K562 (cell line): ENCODE measurements around the gene MTMR6. TPM values are rescaled to one million over a fixed set of nuclear protein-coding genes. Genes with fewer than 3 reads are reported as not detected.

ENCODE experiments used
- ATAC-seq: fragments of 200-7000 bp; cut with Tn5 transposase; 3 replicates; pipeline ENCODE4 v1.9.1; 2020; ENCODE audit warnings: moderate library complexity
- BruUV-seq: library from RNA; stranded (reverse); fragments of 400-500 nt; replicated peaks from 2 replicates; lab custom pipeline; 2021; lab: Mats Ljungman, UMichigan
- CTCF ChIA-PET: fragments of 300-600 bp; formaldehyde crosslinking; extraction: SDS; loops from one replicate; lab custom pipeline; 2021; ENCODE audit warnings: low intra/inter-chr PET ratio; lab: Yijun Ruan, JAX
- POLR2A ChIA-PET: fragments of 300-600, 350-650 bp; sonication (Branson Sonifier 250); formaldehyde crosslinking; extraction: SDS; loops from one replicate; lab custom pipeline; 2021; ENCODE audit warnings: antibody characterized with exemption, inconsistent platforms; lab: Yijun Ruan, JAX
- DNase-seq, 4 experiments: peaks; one replicate each; pipeline versions ENCODE4 v3.0.0 to v3.0.0-alpha.2; 2011 to 2018; ENCODE audit warnings: low spot score in 3 of 4, mixed read lengths in 3 of 4; ENCODE audit errors: extremely low read depth in 1 of 4
- FAIRE-seq: peaks from 2 replicates; lab custom pipeline; 2011; peaks lifted over from hg19 to GRCh38; lab: Jason Lieb, UNC
- H2AFZ ChIP-seq: 2 replicates; pipeline ENCODE4 v1.6.0; 2011; ENCODE audit warnings: low read depth, low read length, control low read depth, inconsistent platforms
- H3K27ac ChIP-seq: fragments of 200-600 bp; 3 replicates; pipeline ENCODE4 v1.8.0; 2011; ENCODE audit warnings: low read depth, mild to moderate bottlenecking, control low read depth, inconsistent platforms, low read length, moderate library complexity, mixed read lengths; ENCODE audit errors: extremely low read depth
- H3K27me3 ChIP-seq, 2 experiments: fragments of 300-600 bp in 1 of 2; 2 replicates in 1 of 2; 3 replicates in 1 of 2; pipeline versions ENCODE4 v1.6.0 to v1.8.0; 2011; ENCODE audit warnings: inconsistent platforms in 2 of 2, low read length in 2 of 2, mild to moderate bottlenecking in 1 of 2, mixed read lengths in 1 of 2, moderate library complexity in 1 of 2; ENCODE audit not compliant: control insufficient read depth in 2 of 2, insufficient read depth in 2 of 2
- H3K36me3 ChIP-seq: fragments of 300-600 bp; 3 replicates; pipeline ENCODE4 v1.8.0; 2011; ENCODE audit warnings: mild to moderate bottlenecking, low read length, inconsistent platforms; ENCODE audit not compliant: control insufficient read depth, insufficient read depth
- H3K4me1 ChIP-seq, 2 experiments: fragments of 200-600 bp in 1 of 2; replicated peaks in 1 of 2; 2 replicates in 1 of 2; 3 replicates in 1 of 2; pipeline versions ENCODE4 v1.5.1 to v1.8.0; 2011; ENCODE audit warnings: inconsistent platforms in 2 of 2, low read length in 2 of 2, mild to moderate bottlenecking in 1 of 2, mixed read lengths in 1 of 2, moderate library complexity in 1 of 2; ENCODE audit not compliant: control insufficient read depth in 2 of 2, insufficient read depth in 2 of 2
- H3K4me2 ChIP-seq: 2 replicates; pipeline ENCODE4 v1.6.1; 2011; ENCODE audit warnings: low read length, control low read depth, inconsistent platforms, mixed read lengths; ENCODE audit not compliant: insufficient read depth
- H3K4me3 ChIP-seq: fragments of 200-600 bp; sonication (generic), shearing (Covaris generic); 2 replicates; pipeline ENCODE4 v1.5.1; 2016; ENCODE audit warnings: control low read depth, inconsistent platforms
- H3K79me2 ChIP-seq: fragments of 200-600 bp; 3 replicates; pipeline ENCODE4 v1.8.0; 2011; ENCODE audit warnings: low read length, inconsistent platforms; ENCODE audit not compliant: control insufficient read depth, insufficient read depth
- H3K9ac ChIP-seq, 2 experiments: 2 replicates each; pipeline versions ENCODE4 v1.6.0 to v1.6.1; 2011; ENCODE audit warnings: low read depth in 2 of 2, low read length in 2 of 2, control low read depth in 1 of 2, inconsistent platforms in 1 of 2, mild to moderate bottlenecking in 1 of 2, mixed read lengths in 1 of 2; ENCODE audit not compliant: insufficient read depth in 1 of 2
- H3K9me1 ChIP-seq: one replicate; pipeline ENCODE4 v1.6.0; 2011; ENCODE audit warnings: inconsistent platforms, mild to moderate bottlenecking, low read length, moderate library complexity; ENCODE audit not compliant: control insufficient read depth, insufficient read depth
- H3K9me3 ChIP-seq: replicated peaks from 2 replicates; pipeline ENCODE4 v1.5.1; 2011; ENCODE audit warnings: low read depth, low read length, inconsistent platforms; ENCODE audit not compliant: control insufficient read depth, insufficient read depth
- H4K20me1 ChIP-seq: replicated peaks from 2 replicates; pipeline ENCODE4 v1.6.1; 2011; ENCODE audit warnings: low read length, inconsistent platforms, mixed read lengths; ENCODE audit not compliant: control insufficient read depth, insufficient read depth
- ARID4B ChIP-seq: sonication (generic); formaldehyde crosslinking; IDR thresholded peaks from 2 replicates; pipeline ENCODE4 v1.8.0; 2022; ENCODE audit warnings: mild to moderate bottlenecking, missing genetic modification reagents
- BDP1 ChIP-seq: IDR thresholded peaks from 3 replicates; pipeline ENCODE4 v1.6.1; 2011; ENCODE audit not compliant: insufficient read length, insufficient read depth
- CHD4 ChIP-seq: fragments of 200-600 bp; sonication (generic); IDR thresholded peaks from 3 replicates; pipeline ENCODE4 v1.6.1; 2012; ENCODE audit warnings: low read depth, mild to moderate bottlenecking, mixed read lengths, low read length, inconsistent platforms; ENCODE audit not compliant: insufficient read depth, insufficient replicate concordance, poor library complexity, severe bottlenecking
- FOXP4 ChIP-seq: sonication (generic); formaldehyde crosslinking; IDR thresholded peaks from 2 replicates; pipeline ENCODE4 v1.8.0; 2022; ENCODE audit warnings: mild to moderate bottlenecking, missing genetic modification reagents, borderline replicate concordance
- NFXL1 ChIP-seq: fragments of 450-650 bp; formaldehyde crosslinking; IDR thresholded peaks from 2 replicates; pipeline ENCODE4 v1.4.0; 2021; ENCODE audit warnings: mild to moderate bottlenecking
- POLR3A ChIP-seq: IDR thresholded peaks from 2 replicates; pipeline ENCODE4 v1.6.1; 2011; ENCODE audit warnings: borderline replicate concordance, mild to moderate bottlenecking, moderate library complexity; ENCODE audit not compliant: insufficient read length, insufficient read depth; ENCODE audit errors: extremely low read depth
- TAF9B ChIP-seq: fragments of 450-650 bp; IDR thresholded peaks from 2 replicates; pipeline ENCODE4 v1.6.1; 2018; ENCODE audit warnings: mild to moderate bottlenecking; ENCODE audit not compliant: partially characterized antibody
- U2AF2 ChIP-seq: fragments of 200-400 bp; formaldehyde crosslinking; optimal IDR thresholded peaks from 2 replicates; pipeline ENCODE3; 2017; ENCODE audit warnings: low read depth, mild to moderate bottlenecking, low read length
- ZKSCAN1 ChIP-seq: fragments of 150-350 bp; IDR thresholded peaks from 2 replicates; pipeline ENCODE4 v1.6.1; 2016; ENCODE audit warnings: low read depth, low read length
- ZKSCAN3 ChIP-seq: fragments of 250-450 bp; sonication (Bioruptor Pico); IDR thresholded peaks from 2 replicates; pipeline ENCODE4 v1.4.0; 2020
- ZNF398 ChIP-seq: fragments of 250-450 bp; sonication (Bioruptor Pico); IDR thresholded peaks from 2 replicates; pipeline ENCODE4 v1.8.0; 2021; ENCODE audit warnings: moderate library complexity, mild to moderate bottlenecking, inconsistent platforms
- in situ Hi-C: fragments of 300-500 bp; cut with MboI; formaldehyde crosslinking; loops from 4 replicates; pipeline ENCODE4 v1.15.0; 2018; ENCODE audit warnings: inconsistent platforms, mixed read lengths
- intact Hi-C: fragments of 100-400 bp; cut with micrococcal nuclease; formaldehyde crosslinking; loops from 2 replicates; pipeline ENCODE4 v1.14.2; 2022
- polyA plus RNA-seq, 8 experiments: library from polyadenylated mRNA; depleted of rRNA in 4 of 8; stranded (reverse) in 5 of 8; unstranded in 3 of 8; fragments of >200 nt; fragmentation: Nextera tagmentation in 2 of 8; fragmentation: Illumina TruSeq in 1 of 8; extraction: Ambion mirVana in 2 of 8; extraction: Trizol in 1 of 8; gene quantifications; 2 replicates each; pipeline versions ENCODE4 v1.2.1 to v1.2.3, GENCODE V29; 2011 to 2014; ENCODE audit warnings: inconsistent platforms in 1 of 8, missing spikeins in 1 of 8
- total RNA-seq, 7 experiments: library from RNA; depleted of rRNA in 6 of 7; stranded (reverse); fragments of >200 nt in 6 of 7; fragmentation: Illumina TruSeq in 2 of 7; extraction: Trizol in 2 of 7; gene quantifications; 2 replicates each; pipeline versions ENCODE4 v1.2.1 to v1.2.3, GENCODE V29; 2011 to 2021; ENCODE audit warnings: low replicate concordance in 1 of 7

The MTMR6 gene
- total and polyA plus RNA-seq, 9 of the 15 experiments (the other 6 are each of a cell fraction or from before 2014, with no cell fraction given) = 3.9 to 10.8 (median 7.7) TPM

GRCh38 chr13:25247360-25247759 is 39.9 kb downstream of the MTMR6 start:
- Histone ChIP-seq H2AFZ (no peak overlapping the region), H3K9me3 (no peaks in the 10 kb centered on the region), H3K4me2 (no peak overlapping the region), H3K4me1 (no peaks in the 10 kb centered on the region), H3K27me3 (no peaks in the 10 kb centered on the region), H3K9me1 (no peaks in the 10 kb centered on the region), H4K20me1 (no peaks in the 10 kb centered on the region), H3K36me3 (peaks cover 3% of the 10 kb centered on the region; the same call in 1 of the 3 replicates), H3K4me3 (no peak overlapping the region), H3K27ac (no peak overlapping the region), H3K79me2 (no peaks in the 10 kb centered on the region), H3K9ac (no peak overlapping the region)
- ATAC-seq = no peak
- in situ Hi-C loops (no loop called here), intact Hi-C loops (no loop called here)
- FAIRE-seq = no peak
- BruUV-seq = no TSS peak
- ChIA-PET POLR2A (no interaction called here), CTCF (no interaction called here)
- no peak for TF ChIP-seq BDP1
- TF ChIP-seq U2AF2 = no peak
- TF ChIP-seq POLR3A = no peak
- TF ChIP-seq CHD4 = no peak
- TF ChIP-seq NFXL1 = no peak
- TF ChIP-seq ZKSCAN3 (CRISPR knock-in tag) = no peak
- TF ChIP-seq FOXP4 = no peak
- TF ChIP-seq TAF9B = no peak
- no peak for TF ChIP-seq ARID4B
- no peak for TF ChIP-seq ZNF398 (CRISPR knock-in tag)
- no peak for TF ChIP-seq ZKSCAN1
- DNase-seq = no peak
